ENCODE measurements around the gene GHSR. TPM values are rescaled to one million over a fixed set of nuclear protein-coding genes. Genes with fewer than 3 reads are reported as not detected.

The GHSR gene
- total RNA-seq, 2 experiments from 2014 or later, result not detected

- no peak for ATAC-seq (ENCODE audit: poor library complexity)
- H3K9me3 ChIP-seq (ENCODE audit: control insufficient read depth in 1 of 2, insufficient read depth in 1 of 2, low read length in 2 of 2), result no peaks in the 10 kb centered on the region
- H3K36me3 ChIP-seq (ENCODE audit: insufficient read depth, low read length), result no peaks in the 10 kb centered on the region
- Mint-ChIP-seq H3K27ac (no peak overlapping the region), H3K4me3 (no peak overlapping the region), H3K4me1 (ENCODE audit: low read depth) (no peaks in the 10 kb centered on the region), H3K27me3 (peaks cover 36% of the 10 kb centered on the region), H3K9me3 (no peaks in the 10 kb centered on the region), H3K36me3 (ENCODE audit: low read depth) (no peaks in the 10 kb centered on the region)
- H3K27me3 ChIP-seq (ENCODE audit: control insufficient read depth in 1 of 2, insufficient read depth in 2 of 2, low read length in 2 of 2), result peaks cover 0 to 6% of the 10 kb centered on the region in 2 experiments
- CTCF ChIA-PET, result no interaction called here
- POLR2A ChIA-PET, result no interaction called here
- DNase-seq, result no peak
- intact Hi-C loops (cut with DNase I, micrococcal nuclease), result no loop called here
- TF ChIP-seq, protein P1, sequence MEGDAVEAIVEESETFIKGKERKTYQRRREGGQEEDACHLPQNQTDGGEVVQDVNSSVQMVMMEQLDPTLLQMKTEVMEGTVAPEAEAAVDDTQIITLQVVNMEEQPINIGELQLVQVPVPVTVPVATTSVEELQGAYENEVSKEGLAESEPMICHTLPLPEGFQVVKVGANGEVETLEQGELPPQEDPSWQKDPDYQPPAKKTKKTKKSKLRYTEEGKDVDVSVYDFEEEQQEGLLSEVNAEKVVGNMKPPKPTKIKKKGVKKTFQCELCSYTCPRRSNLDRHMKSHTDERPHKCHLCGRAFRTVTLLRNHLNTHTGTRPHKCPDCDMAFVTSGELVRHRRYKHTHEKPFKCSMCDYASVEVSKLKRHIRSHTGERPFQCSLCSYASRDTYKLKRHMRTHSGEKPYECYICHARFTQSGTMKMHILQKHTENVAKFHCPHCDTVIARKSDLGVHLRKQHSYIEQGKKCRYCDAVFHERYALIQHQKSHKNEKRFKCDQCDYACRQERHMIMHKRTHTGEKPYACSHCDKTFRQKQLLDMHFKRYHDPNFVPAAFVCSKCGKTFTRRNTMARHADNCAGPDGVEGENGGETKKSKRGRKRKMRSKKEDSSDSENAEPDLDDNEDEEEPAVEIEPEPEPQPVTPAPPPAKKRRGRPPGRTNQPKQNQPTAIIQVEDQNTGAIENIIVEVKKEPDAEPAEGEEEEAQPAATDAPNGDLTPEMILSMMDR (IDR thresholded peaks at IDR 0.05), result no peak
- no peak overlapping the region for H3K27ac ChIP-seq (ENCODE audit: low read depth in 1 of 2, low read length in 2 of 2)
- no peak overlapping the region for H3K4me3 ChIP-seq (ENCODE audit: low read length)
- H3K4me1 ChIP-seq (ENCODE audit: insufficient read depth, low read length), result no peaks in the 10 kb centered on the region
Measured at GRCh38 chr3:172456404-172456803, 8.1 kb upstream of the GHSR start.

- ChIA-PET CTCF (no interaction called here), POLR2A (no interaction called here)
- Histone ChIP-seq H3K4me3 (ENCODE audit: low read length) (no peak overlapping the region), H3K27me3 (ENCODE audit: control insufficient read depth in 1 of 2, insufficient read depth in 2 of 2, low read length in 2 of 2) (peaks cover 13 to 28% of the 10 kb centered on the region in 2 experiments), H3K36me3 (ENCODE audit: insufficient read depth, low read length) (no peaks in the 10 kb centered on the region), H3K9me3 (ENCODE audit: control insufficient read depth in 1 of 2, insufficient read depth in 1 of 2, low read length in 2 of 2) (peaks cover 0 to 12% of the 10 kb centered on the region in 2 experiments), H3K4me1 (ENCODE audit: insufficient read depth, low read length) (peaks cover 5% of the 10 kb centered on the region), H3K27ac (ENCODE audit: low read depth in 1 of 2, low read length in 2 of 2) (no peak overlapping the region)
- TF ChIP-seq, protein P1 (IDR thresholded peaks at IDR 0.05), result no peak
- H3K27me3 Mint-ChIP-seq, result peaks cover 58% of the 10 kb centered on the region
- no peak overlapping the region for H3K4me3 Mint-ChIP-seq
- no peaks in the 10 kb centered on the region for H3K36me3 Mint-ChIP-seq (ENCODE audit: low read depth)
- ATAC-seq (ENCODE audit: poor library complexity), result no peak
- peaks cover 10% of the 10 kb centered on the region for H3K4me1 Mint-ChIP-seq (ENCODE audit: low read depth)
- DNase-seq, result no peak
- no peak overlapping the region for H3K27ac Mint-ChIP-seq
- H3K9me3 Mint-ChIP-seq, result no peaks in the 10 kb centered on the region
- intact Hi-C loops (cut with DNase I, micrococcal nuclease), result no loop called here
Measured at GRCh38 chr3:172454180-172454579, 5.9 kb upstream of the GHSR start.

DNA sequence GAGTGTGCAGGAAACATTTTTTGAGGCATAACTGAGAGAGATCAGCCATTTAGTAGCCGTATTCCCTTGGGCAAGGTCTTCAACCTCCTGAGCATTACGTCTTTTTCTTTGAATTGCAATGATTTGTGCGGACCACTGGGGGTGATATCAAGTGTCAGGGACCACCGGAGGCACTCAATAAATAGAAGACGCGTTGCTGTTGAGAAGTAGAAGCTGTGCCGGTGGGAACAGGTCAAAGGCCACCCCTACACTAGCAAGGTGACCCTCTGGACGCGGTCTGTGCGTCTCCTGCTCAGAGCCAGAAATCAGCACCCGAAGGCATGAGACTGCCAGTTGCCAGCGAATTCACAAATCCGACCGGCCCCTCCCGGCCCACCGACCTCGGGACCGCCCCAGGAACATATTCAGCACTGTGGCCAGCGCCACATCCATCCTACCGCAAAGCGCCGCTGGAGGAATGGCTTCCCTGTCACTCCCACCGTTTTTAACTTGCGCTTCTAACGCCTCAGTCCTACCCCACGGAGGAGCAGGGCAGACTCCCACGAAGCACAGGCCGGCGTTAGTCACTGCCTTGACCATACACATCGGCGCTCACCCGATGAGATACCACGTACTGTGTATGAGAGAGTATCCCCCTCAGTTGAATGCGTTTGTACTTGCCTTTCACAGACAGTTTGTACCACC lies 1.4 kb upstream of the GHSR start:
- Mint-ChIP-seq H3K27ac (no peak overlapping the region), H3K36me3 (ENCODE audit: low read depth) (no peaks in the 10 kb centered on the region), H3K4me1 (ENCODE audit: low read depth) (peaks cover 32% of the 10 kb centered on the region), H3K27me3 (peaks cover 91% of the 10 kb centered on the region), H3K9me3 (no peaks in the 10 kb centered on the region), H3K4me3 (no peak overlapping the region)
- TF ChIP-seq, protein P1 (IDR thresholded peaks at IDR 0.05), result no peak
- intact Hi-C loops (cut with DNase I, micrococcal nuclease), result no loop called here
- Histone ChIP-seq H3K4me1 (ENCODE audit: insufficient read depth, low read length) (peaks cover 25% of the 10 kb centered on the region), H3K9me3 (ENCODE audit: control insufficient read depth in 1 of 2, insufficient read depth in 1 of 2, low read length in 2 of 2) (peaks cover 0 to 28% of the 10 kb centered on the region in 2 experiments), H3K4me3 (ENCODE audit: low read length) (no peak overlapping the region), H3K27me3 (ENCODE audit: control insufficient read depth in 1 of 2, insufficient read depth in 2 of 2, low read length in 2 of 2) (peaks cover 47 to 71% of the 10 kb centered on the region in 2 experiments), H3K36me3 (ENCODE audit: insufficient read depth, low read length) (no peaks in the 10 kb centered on the region), H3K27ac (ENCODE audit: low read depth in 1 of 2, low read length in 2 of 2) (no peak overlapping the region)
- ATAC-seq (ENCODE audit: poor library complexity) (no peak), DNase-seq (peak in 2 of 14 experiments; percentile 22 to 24)
- CTCF ChIA-PET, result no interaction called here
- POLR2A ChIA-PET, result no interaction called here

Data from CD4-positive, alpha-beta T cell (primary cell).